H9 (cell line): ENCODE results near the gene LRRC36. TPM values are rescaled to one million over a fixed set of nuclear protein-coding genes. Genes with fewer than 3 reads are reported as not detected.

Experiments
- DNase-seq: peaks from one replicate; pipeline ENCODE4 v3.0.0-alpha.2; 2017
- H2AFZ ChIP-seq: one replicate; pipeline ENCODE4 v1.6.1; 2013; ENCODE audit warnings: mild to moderate bottlenecking, low read length, control low read depth, moderate library complexity
- H2AK5ac ChIP-seq: 2 replicates; pipeline ENCODE4 v1.6.1; 2013; ENCODE audit warnings: low read length, control low read depth, mixed read lengths; ENCODE audit not compliant: insufficient read length
- H2BK120ac ChIP-seq: one replicate; pipeline ENCODE4 v1.6.1; 2013; ENCODE audit warnings: low read depth, mild to moderate bottlenecking, low read length, control low read depth, inconsistent platforms; ENCODE audit not compliant: poor library complexity, severe bottlenecking
- H2BK12ac ChIP-seq: 2 replicates; pipeline ENCODE4 v1.6.1; 2013; ENCODE audit warnings: low read length, control low read depth, mixed read lengths, low read depth; ENCODE audit not compliant: insufficient read length
- H2BK15ac ChIP-seq: 2 replicates; pipeline ENCODE4 v1.6.1; 2013; ENCODE audit warnings: low read depth, low read length, control low read depth
- H2BK20ac ChIP-seq: one replicate; pipeline ENCODE4 v1.6.1; 2013; ENCODE audit warnings: low read depth, mild to moderate bottlenecking, low read length, control low read depth, inconsistent platforms; ENCODE audit not compliant: poor library complexity, severe bottlenecking
- H2BK5ac ChIP-seq: 2 replicates; pipeline ENCODE4 v1.6.1; 2013; ENCODE audit warnings: low read length, control low read depth, mixed read lengths; ENCODE audit not compliant: insufficient read length
- H3K14ac ChIP-seq: 2 replicates; pipeline ENCODE4 v1.6.1; 2013; ENCODE audit warnings: low read length, control low read depth; ENCODE audit not compliant: insufficient read depth
- H3K18ac ChIP-seq: 2 replicates; pipeline ENCODE4 v1.6.1; 2013; ENCODE audit warnings: low read depth, mild to moderate bottlenecking, mixed read lengths, low read length, control low read depth; ENCODE audit not compliant: insufficient read length
- H3K23ac ChIP-seq: 2 replicates; pipeline ENCODE4 v1.6.1; 2013; ENCODE audit warnings: low read length, control low read depth, mixed read lengths, low read depth; ENCODE audit not compliant: insufficient read length
- H3K23me2 ChIP-seq: 2 replicates; pipeline ENCODE4 v1.6.1; 2013; ENCODE audit warnings: low read depth, mild to moderate bottlenecking, mixed read lengths, low read length, control low read depth; ENCODE audit not compliant: insufficient read length, poor library complexity, severe bottlenecking
- H3K27ac ChIP-seq: 2 replicates; pipeline ENCODE4 v1.5.1; 2013; ENCODE audit warnings: low read length, control low read depth, mixed read lengths, low read depth; ENCODE audit not compliant: insufficient read length
- H3K27me3 ChIP-seq: 2 replicates; pipeline ENCODE4 v1.6.1; 2013; ENCODE audit warnings: low read length, control low read depth, inconsistent platforms; ENCODE audit not compliant: insufficient read depth
- H3K4ac ChIP-seq: 2 replicates; pipeline ENCODE4 v1.6.1; 2013; ENCODE audit warnings: low read depth, mild to moderate bottlenecking, control low read depth, inconsistent platforms, low read length, moderate library complexity
- H3K4me1 ChIP-seq: 2 replicates; pipeline ENCODE4 v1.6.1; 2013; ENCODE audit warnings: low read length, control low read depth, inconsistent platforms; ENCODE audit not compliant: insufficient read depth
- H3K4me2 ChIP-seq: 2 replicates; pipeline ENCODE4 v1.6.1; 2013; ENCODE audit warnings: low read length, control low read depth, mixed read lengths; ENCODE audit not compliant: insufficient read length, insufficient read depth
- H3K56ac ChIP-seq: 2 replicates; pipeline ENCODE4 v1.6.1; 2013; ENCODE audit warnings: low read depth, mild to moderate bottlenecking, mixed read lengths, low read length, control low read depth; ENCODE audit not compliant: insufficient read length
- H3K79me1 ChIP-seq: 2 replicates; pipeline ENCODE4 v1.6.1; 2013; ENCODE audit warnings: low read depth, mild to moderate bottlenecking, moderate library complexity, low read length, control low read depth, inconsistent platforms; ENCODE audit not compliant: insufficient read depth, poor library complexity, severe bottlenecking
- H3K79me2 ChIP-seq: 2 replicates; pipeline ENCODE4 v1.6.1; 2013; ENCODE audit warnings: low read length, control low read depth, inconsistent platforms; ENCODE audit not compliant: insufficient read depth
- H3K9ac ChIP-seq: 2 replicates; pipeline ENCODE4 v1.6.1; 2013; ENCODE audit warnings: low read length, control low read depth, mixed read lengths; ENCODE audit not compliant: insufficient read length; ENCODE audit errors: extremely low read depth
- H3K9me3 ChIP-seq: one replicate; pipeline ENCODE4 v1.6.1; 2013; ENCODE audit warnings: low read depth, low read length, inconsistent platforms; ENCODE audit not compliant: control insufficient read depth
- H3T11ph ChIP-seq: one replicate; pipeline ENCODE4 v1.6.1; 2013; ENCODE audit warnings: mild to moderate bottlenecking, low read length, control low read depth, inconsistent platforms
- H4K20me1 ChIP-seq: one replicate; pipeline ENCODE4 v1.6.1; 2013; ENCODE audit not compliant: control insufficient read depth, insufficient read length, insufficient read depth
- H4K5ac ChIP-seq: 2 replicates; pipeline ENCODE4 v1.6.1; 2013; ENCODE audit warnings: low read depth, mild to moderate bottlenecking, mixed read lengths, low read length, control low read depth; ENCODE audit not compliant: insufficient read length
- H4K8ac ChIP-seq: replicated peaks from 2 replicates; pipeline ENCODE4 v1.6.1; 2013; ENCODE audit warnings: low read length, control low read depth, mixed read lengths, low read depth; ENCODE audit not compliant: insufficient read length
- H4K91ac ChIP-seq: 2 replicates; pipeline ENCODE4 v1.6.1; 2013; ENCODE audit warnings: low read depth, mild to moderate bottlenecking, moderate library complexity, mixed read lengths, low read length, control low read depth; ENCODE audit not compliant: insufficient read length
- H3K27ac Mint-ChIP-seq, 3 experiments: 2 replicates in 2 of 3; 3 replicates in 1 of 3; pipeline ENCODE4 v1.8.0; 2020 to 2021; ENCODE audit warnings: mixed read lengths in 3 of 3, mild to moderate bottlenecking in 1 of 3, moderate library complexity in 1 of 3
- H3K27me3 Mint-ChIP-seq: 2 replicates; pipeline ENCODE4 v1.8.0; 2021; ENCODE audit warnings: low read depth, mild to moderate bottlenecking, moderate library complexity, mixed read lengths
- H3K36me3 Mint-ChIP-seq, 3 experiments: 2 replicates in 2 of 3; 3 replicates in 1 of 3; pipeline ENCODE4 v1.8.0; 2020 to 2021; ENCODE audit warnings: low read depth in 3 of 3, mixed read lengths in 3 of 3; ENCODE audit not compliant: insufficient read depth in 1 of 3
- H3K4me1 Mint-ChIP-seq, 2 experiments: 2 replicates each; pipeline ENCODE4 v1.8.0; 2020; ENCODE audit warnings: mixed read lengths in 2 of 2
- H3K4me3 Mint-ChIP-seq, 2 experiments: 2 replicates in 1 of 2; 3 replicates in 1 of 2; pipeline ENCODE4 v1.8.0; 2020 to 2021; ENCODE audit warnings: mild to moderate bottlenecking in 2 of 2, mixed read lengths in 2 of 2, moderate library complexity in 1 of 2
- H3K9me3 Mint-ChIP-seq, 2 experiments: 2 replicates in 1 of 2; 3 replicates in 1 of 2; pipeline ENCODE4 v1.8.0; 2020; ENCODE audit warnings: mild to moderate bottlenecking in 2 of 2, mixed read lengths in 2 of 2, moderate library complexity in 1 of 2
- CTCF ChIP-seq: fragments of 200-600 bp; sonication (generic); conservative IDR thresholded peaks from 3 replicates; pipeline ENCODE4 v1.8.0; 2021; ENCODE audit warnings: antibody characterized with exemption, mild to moderate bottlenecking
- WGBS: extraction: QIAGEN DNeasy Blood & Tissue Kit; methylation state at CpG from one replicate; pipeline ENCODE4 v1.1.7; 2013; ENCODE audit warnings: missing lambda C conversion rate, low lambda C conversion rate, mixed read lengths; ENCODE audit not compliant: insufficient read length; ENCODE audit errors: extremely low coverage; 5-methylcytosine and 5-hydroxymethylcytosine counted together
- total RNA-seq: library from RNA; stranded (reverse); gene quantifications from 2 replicates; pipeline ENCODE4 v1.2.1, GENCODE V29; 2021

The LRRC36 gene
- total RNA-seq, 1 experiment from 2014 or later: not detected

- no peak overlapping the region for H4K5ac ChIP-seq
- H4K8ac ChIP-seq: no peak overlapping the region
- no peaks in the 10 kb centered on the region for H3K27me3 ChIP-seq
- H2BK120ac ChIP-seq: no peak overlapping the region
- H4K20me1 ChIP-seq: no peaks in the 10 kb centered on the region
- no peak overlapping the region for H3K56ac ChIP-seq
- no peaks in the 10 kb centered on the region for H3K79me2 ChIP-seq
- Mint-ChIP-seq H3K27me3 (peaks cover 13% of the 10 kb centered on the region), H3K36me3 (peaks cover 0 to 7% (median 0%) of the 10 kb centered on the region in 3 experiments; a peak in 2 of 7 replicates), H3K4me3 (no peak overlapping the region), H3K4me1 (0 out of 4 replicates have a peak, but pooled peaks cover 0 to 2% of the 10 kb centered on the region in 2 experiments), H3K27ac (no peak overlapping the region), H3K9me3 (no peaks in the 10 kb centered on the region)
- no peaks in the 10 kb centered on the region for H3K79me1 ChIP-seq
- H2BK15ac ChIP-seq: no peak overlapping the region
- H2BK20ac ChIP-seq: no peak overlapping the region
- H3K9ac ChIP-seq: no peak overlapping the region
- no peak overlapping the region for H3K27ac ChIP-seq
- no CpG with 5 or more reads among the region's 21 CpGs for WGBS
- H2AFZ ChIP-seq: no peak overlapping the region
- no peak overlapping the region for H2BK5ac ChIP-seq
- TF ChIP-seq CTCF: no peak
- no peak overlapping the region for H3K18ac ChIP-seq
- no peak overlapping the region for H3K4ac ChIP-seq
- H2AK5ac ChIP-seq: no peak overlapping the region
- no peak overlapping the region for H3K4me2 ChIP-seq
- no peaks in the 10 kb centered on the region for H3K9me3 ChIP-seq
- no peak for DNase-seq
- H3K23ac ChIP-seq: no peak overlapping the region
- no peaks in the 10 kb centered on the region for H3K23me2 ChIP-seq
- H3K14ac ChIP-seq: no peak overlapping the region
- no peak overlapping the region for H2BK12ac ChIP-seq
- H3K4me1 ChIP-seq: no peaks in the 10 kb centered on the region
- H3T11ph ChIP-seq: no peak overlapping the region
- H4K91ac ChIP-seq: no peak overlapping the region
These were observed 42.6 kb upstream of the LRRC36 start for GRCh38 chr16:67283826-67284555.
